Left ventricle myocardium inferior (tissue), 1 donor: ENCODE results near the gene JPT1. TPM values are rescaled to one million over a fixed set of nuclear protein-coding genes. Genes with fewer than 3 reads are reported as not detected.

Source experiments
- DNase-seq: peaks from one replicate; pipeline ENCODE4 v3.0.0-alpha.2; 2020
- H3K27ac ChIP-seq: fragments of 200-600 bp; replicated peaks from 2 replicates; pipeline ENCODE4 v1.8.0; 2021
- H3K27me3 ChIP-seq: fragments of 200-600 bp; 2 replicates; pipeline ENCODE4 v1.8.0; 2021; ENCODE audit warnings: low read depth
- H3K36me3 ChIP-seq: fragments of 200-600 bp; 2 replicates; pipeline ENCODE4 v1.8.0; 2021
- H3K4me1 ChIP-seq: fragments of 200-600 bp; 2 replicates; pipeline ENCODE4 v1.8.0; 2021
- H3K4me3 ChIP-seq: fragments of 200-600 bp; 2 replicates; pipeline ENCODE4 v1.8.0; 2021; ENCODE audit warnings: mild to moderate bottlenecking, moderate library complexity
- H3K9me3 ChIP-seq: fragments of 200-600 bp; replicated peaks from 2 replicates; pipeline ENCODE4 v1.8.0; 2021
- intact Hi-C: fragments of 100-400 bp; cut with micrococcal nuclease; formaldehyde crosslinking; loops from one replicate; pipeline ENCODE4 v1.11.0; 2022
- long read RNA-seq: library from polyadenylated mRNA; unstranded; transcript quantifications from one replicate; pipeline ENCODE4 v2.0.0, GENCODE V29; 2021
- total RNA-seq: library from RNA; stranded (reverse); fragmentation: NEBNext Ultra II Directional; extraction: Animal tissue kit (Norgen Biotek cat#: 25700); gene quantifications from one replicate; pipeline ENCODE4 v1.2.1, GENCODE V29; 2021
- TF ChIP-seq, protein P1 (sequence below): fragments of 200-600 bp; IDR thresholded peaks from 2 replicates; pipeline ENCODE4 v1.8.0; 2021; ENCODE audit warnings: antibody characterized with exemption, mild to moderate bottlenecking, borderline replicate concordance
- donor health status: DM: no; HTN: yes; CAD: no; lungs with severe emphysema.

JPT1 gene, protein sequence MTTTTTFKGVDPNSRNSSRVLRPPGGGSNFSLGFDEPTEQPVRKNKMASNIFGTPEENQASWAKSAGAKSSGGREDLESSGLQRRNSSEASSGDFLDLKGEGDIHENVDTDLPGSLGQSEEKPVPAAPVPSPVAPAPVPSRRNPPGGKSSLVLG
- 13.8 TPM for total RNA-seq
- long read RNA-seq, partial matches to known transcripts: 0 of 1 reads
- long read RNA-seq, other reads (novel, unspliced or antisense): 1 of 1 reads

DNA sequence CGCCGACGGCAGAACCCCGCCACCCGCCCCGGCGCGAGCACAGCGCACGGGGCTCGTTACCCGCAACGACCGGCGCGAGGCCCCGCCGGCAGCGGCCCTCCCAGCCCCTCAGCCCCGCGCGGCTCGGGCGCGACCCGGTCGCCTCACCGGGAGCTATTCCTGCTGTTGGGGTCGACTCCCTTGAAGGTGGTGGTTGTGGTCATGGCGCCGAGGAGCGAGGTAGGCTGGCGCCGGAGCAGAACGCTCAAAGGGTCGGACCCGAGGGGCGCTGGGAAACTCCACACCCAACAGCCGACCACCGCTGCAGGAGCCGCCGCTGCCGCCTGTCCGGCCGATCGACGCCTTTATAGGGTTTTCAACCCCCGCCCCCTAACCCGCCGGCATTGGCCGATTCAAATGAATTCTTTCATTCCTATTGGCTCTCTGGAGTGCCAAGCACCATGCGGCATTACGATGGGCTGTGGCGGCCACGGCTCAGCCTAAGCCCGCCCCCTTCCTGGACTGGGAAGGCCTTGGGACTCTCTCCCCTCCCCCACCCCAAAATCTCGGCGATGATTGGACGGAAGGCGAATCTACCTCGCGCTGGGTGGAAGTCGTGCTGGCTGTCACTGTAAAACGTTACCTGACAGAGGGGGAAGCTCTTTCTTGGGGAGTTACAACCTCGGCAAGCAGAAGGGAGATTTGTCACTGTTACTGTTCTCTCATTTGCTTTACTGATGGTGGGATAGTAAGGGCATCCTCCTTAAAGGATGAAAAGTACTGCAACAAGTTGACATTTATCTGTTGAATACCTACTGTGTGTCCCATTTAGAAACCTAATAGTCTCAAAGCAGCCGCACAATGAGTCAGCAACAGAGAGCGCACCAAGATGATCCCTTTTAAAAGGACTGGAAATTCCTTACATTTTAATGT lies at the start of gene JPT1:
Gene JPT1 (minus strand): TSS at position 318 of the 912 bp plus-strand sequence. CDS start 115 bp downstream, at position 203.
- peak; percentile 98 for DNase-seq
- no peaks in the 10 kb centered on the region for H3K9me3 ChIP-seq
- H3K27me3 ChIP-seq: no peaks in the 10 kb centered on the region
- TF ChIP-seq, protein P1, sequence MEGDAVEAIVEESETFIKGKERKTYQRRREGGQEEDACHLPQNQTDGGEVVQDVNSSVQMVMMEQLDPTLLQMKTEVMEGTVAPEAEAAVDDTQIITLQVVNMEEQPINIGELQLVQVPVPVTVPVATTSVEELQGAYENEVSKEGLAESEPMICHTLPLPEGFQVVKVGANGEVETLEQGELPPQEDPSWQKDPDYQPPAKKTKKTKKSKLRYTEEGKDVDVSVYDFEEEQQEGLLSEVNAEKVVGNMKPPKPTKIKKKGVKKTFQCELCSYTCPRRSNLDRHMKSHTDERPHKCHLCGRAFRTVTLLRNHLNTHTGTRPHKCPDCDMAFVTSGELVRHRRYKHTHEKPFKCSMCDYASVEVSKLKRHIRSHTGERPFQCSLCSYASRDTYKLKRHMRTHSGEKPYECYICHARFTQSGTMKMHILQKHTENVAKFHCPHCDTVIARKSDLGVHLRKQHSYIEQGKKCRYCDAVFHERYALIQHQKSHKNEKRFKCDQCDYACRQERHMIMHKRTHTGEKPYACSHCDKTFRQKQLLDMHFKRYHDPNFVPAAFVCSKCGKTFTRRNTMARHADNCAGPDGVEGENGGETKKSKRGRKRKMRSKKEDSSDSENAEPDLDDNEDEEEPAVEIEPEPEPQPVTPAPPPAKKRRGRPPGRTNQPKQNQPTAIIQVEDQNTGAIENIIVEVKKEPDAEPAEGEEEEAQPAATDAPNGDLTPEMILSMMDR: no peak
- no peaks in the 10 kb centered on the region for H3K36me3 ChIP-seq
- intact Hi-C loops: no loop called here
- H3K4me3 ChIP-seq: peak within 1 kb of the TSS; percentile 75
- H3K27ac ChIP-seq: peak within 1 kb of the TSS; percentile 80
- H3K4me1 ChIP-seq: peaks cover 22% of the 10 kb centered on the region

DNA sequence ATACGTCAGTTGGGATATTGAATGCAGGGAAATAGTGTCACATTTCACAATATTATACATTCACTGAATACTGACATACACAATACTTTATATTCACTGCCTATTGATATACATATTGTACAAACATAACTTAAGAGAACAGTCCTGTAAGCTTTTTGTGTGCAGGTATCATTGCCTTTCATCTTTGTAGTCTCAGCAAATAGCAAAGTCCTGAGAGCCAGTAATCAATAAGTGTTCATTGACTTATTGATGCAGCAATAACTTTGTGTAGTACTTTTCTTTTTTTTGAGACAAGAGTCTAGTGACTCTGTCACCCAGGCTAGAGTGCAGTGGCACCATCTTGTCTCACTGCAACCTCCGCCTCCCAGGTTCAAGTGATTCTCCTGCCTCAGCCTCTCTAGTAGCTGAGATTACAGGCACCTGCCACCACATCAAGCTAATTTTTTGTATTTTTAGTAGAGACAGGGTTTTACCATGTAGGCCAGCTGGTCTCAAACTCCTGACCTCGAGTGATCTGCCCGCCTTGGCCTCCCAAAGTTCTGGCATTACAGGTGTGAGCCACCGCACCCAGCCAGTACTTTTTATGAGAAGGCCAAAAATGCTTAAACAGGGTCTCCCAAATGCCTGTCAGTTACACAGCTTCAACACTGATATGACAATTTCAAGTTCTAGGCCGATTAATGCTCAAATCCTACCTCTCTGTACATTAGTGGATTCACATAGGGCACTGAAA lies 45.7 kb upstream of the JPT1 start:
- intact Hi-C loops: no loop called here
- H3K36me3 ChIP-seq: no peaks in the 10 kb centered on the region
- H3K27ac ChIP-seq: no peak overlapping the region
- H3K4me1 ChIP-seq: peaks cover 11% of the 10 kb centered on the region
- H3K9me3 ChIP-seq: no peaks in the 10 kb centered on the region
- no peaks in the 10 kb centered on the region for H3K27me3 ChIP-seq
- DNase-seq: no peak
- no peak overlapping the region for H3K4me3 ChIP-seq
- TF ChIP-seq, protein P1: no peak

DNA sequence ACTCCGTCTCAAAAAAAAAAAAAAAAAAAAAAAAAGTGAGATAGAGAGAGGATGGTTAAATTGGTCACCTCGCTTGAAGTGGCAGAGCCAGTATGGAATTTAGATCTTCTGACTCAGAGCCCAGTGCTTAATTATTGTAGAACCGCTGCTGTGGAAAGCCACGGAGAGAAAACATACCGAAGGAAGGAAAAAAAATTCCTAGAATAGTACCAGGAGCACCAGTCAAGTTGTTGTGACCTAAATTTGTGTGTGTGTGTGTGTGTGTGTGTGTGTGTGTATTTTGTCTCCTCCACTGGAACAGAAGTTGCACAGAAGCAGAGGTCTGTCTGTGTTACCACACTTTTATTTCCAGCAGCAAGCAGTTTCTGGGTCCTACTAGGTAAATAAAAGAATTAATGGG lies 40.6 kb upstream of the JPT1 start:
- Histone ChIP-seq H3K9me3 (no peaks in the 10 kb centered on the region), H3K4me3 (no peak overlapping the region), H3K27ac (no peak overlapping the region), H3K36me3 (no peaks in the 10 kb centered on the region), H3K27me3 (no peaks in the 10 kb centered on the region), H3K4me1 (no peaks in the 10 kb centered on the region)
- DNase-seq: no peak
- TF ChIP-seq, protein P1: no peak
- intact Hi-C loops: no loop called here

DNA sequence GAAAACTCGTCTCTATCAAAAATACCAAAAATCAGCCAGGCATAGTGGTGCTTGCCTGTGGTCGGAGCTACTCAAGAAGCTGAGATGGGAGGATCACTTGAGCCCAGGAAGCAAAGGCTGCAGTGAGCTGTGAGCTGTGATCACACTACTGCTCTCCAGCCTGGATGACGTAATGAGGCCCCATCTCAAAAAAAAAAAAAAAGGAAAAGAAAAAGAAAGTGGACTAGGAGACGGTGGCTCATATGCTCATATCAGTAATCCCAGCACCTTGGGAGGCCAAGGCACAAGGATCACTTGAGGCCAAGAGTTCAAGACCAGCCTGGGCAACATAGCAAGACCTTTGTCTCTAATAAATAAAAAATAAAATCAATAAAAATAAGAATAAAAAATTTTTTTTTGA lies 37.3 kb upstream of the JPT1 start:
- no peak overlapping the region for H3K4me3 ChIP-seq
- TF ChIP-seq, protein P1: no peak
- no peak overlapping the region for H3K27ac ChIP-seq
- intact Hi-C loops: no loop called here
- no peaks in the 10 kb centered on the region for H3K4me1 ChIP-seq
- no peak for DNase-seq
- H3K36me3 ChIP-seq: no peaks in the 10 kb centered on the region
- H3K9me3 ChIP-seq: no peaks in the 10 kb centered on the region
- H3K27me3 ChIP-seq: no peaks in the 10 kb centered on the region

DNA sequence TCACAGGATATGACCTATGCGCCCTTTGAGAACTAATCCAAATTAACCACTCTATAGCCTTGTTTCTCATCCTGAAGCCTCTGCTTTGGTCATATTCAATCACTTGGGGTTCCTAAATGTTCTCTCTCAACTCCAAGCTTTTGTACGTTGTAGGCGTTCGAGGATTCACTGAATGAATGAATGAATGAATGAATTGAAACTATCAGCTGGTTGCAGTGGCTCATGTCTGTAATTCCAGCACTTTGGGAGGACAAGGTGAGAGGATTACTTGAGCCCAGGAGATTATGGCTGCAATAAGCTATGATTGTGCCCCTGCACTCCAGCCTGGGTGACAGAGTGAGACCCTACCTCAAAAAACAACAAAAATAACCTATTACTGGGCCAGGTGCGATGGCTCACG lies 34.3 kb upstream of the JPT1 start:
- TF ChIP-seq, protein P1: no peak
- H3K36me3 ChIP-seq: no peaks in the 10 kb centered on the region
- no peaks in the 10 kb centered on the region for H3K9me3 ChIP-seq
- DNase-seq: no peak
- intact Hi-C loops: no loop called here
- H3K4me3 ChIP-seq: no peak overlapping the region
- no peaks in the 10 kb centered on the region for H3K27me3 ChIP-seq
- peaks cover under 1% of the 10 kb centered on the region for H3K4me1 ChIP-seq
- H3K27ac ChIP-seq: no peak overlapping the region
